PC-9 (cell line): ENCODE measurements around the gene ST6GALNAC3. TPM values are rescaled to one million over a fixed set of nuclear protein-coding genes. Genes with fewer than 3 reads are reported as not detected.

Experiments
- BruUV-seq: library from RNA; stranded (reverse); fragments of 400-500 nt; replicated peaks from 2 replicates; lab custom pipeline; 2021; lab: Mats Ljungman, UMichigan
- CTCF ChIA-PET: fragments of 300-600 bp; sonication (Branson Sonifier 250); formaldehyde crosslinking; loops from one replicate; lab custom pipeline; 2022; ENCODE audit warnings: antibody characterized with exemption; lab: Charles Lee
- POLR2A ChIA-PET: fragments of 300-600 bp; sonication (Branson Sonifier 250); formaldehyde crosslinking; loops from one replicate; lab custom pipeline; 2022; ENCODE audit warnings: antibody characterized with exemption; ENCODE audit not compliant: unreplicated experiment; lab: Charles Lee
- DNase-seq, 2 experiments: peaks; one replicate each; pipeline versions ENCODE4 v3.0.0 to v3.0.0-alpha.2; 2015 to 2022; ENCODE audit warnings: mixed read lengths in 1 of 2
- H2AFZ ChIP-seq: fragments of 200-600 bp; sonication (generic); 2 replicates; pipeline ENCODE4 v1.8.1; 2017; ENCODE audit warnings: antibody characterized with exemption
- H3F3A ChIP-seq: fragments of 200-600 bp; sonication (generic); 2 replicates; pipeline ENCODE4 v1.8.1; 2017; ENCODE audit warnings: antibody characterized with exemption, mild to moderate bottlenecking, low read depth; ENCODE audit not compliant: insufficient read depth
- H3K27ac ChIP-seq: fragments of 200-600 bp; sonication (generic); 2 replicates; pipeline ENCODE4 v1.6.1; 2016; ENCODE audit warnings: mixed run types
- H3K27me3 ChIP-seq: fragments of 200-600 bp; sonication (generic); 2 replicates; pipeline ENCODE4 v1.6.1; 2016; ENCODE audit warnings: low read depth, mixed run types; ENCODE audit not compliant: insufficient read depth
- H3K36me3 ChIP-seq: fragments of 200-600 bp; sonication (generic); 2 replicates; pipeline ENCODE4 v1.6.1; 2016; ENCODE audit warnings: low read depth, mixed run types
- H3K4me1 ChIP-seq: fragments of 200-600 bp; sonication (generic); replicated peaks from 2 replicates; pipeline ENCODE4 v1.6.1; 2016; ENCODE audit warnings: mixed run types; ENCODE audit not compliant: insufficient read depth
- H3K4me2 ChIP-seq: fragments of 200-600 bp; sonication (generic); 2 replicates; pipeline ENCODE4 v1.6.1; 2017; ENCODE audit warnings: mixed run types
- H3K4me3 ChIP-seq: fragments of 200-600 bp; sonication (generic); 2 replicates; pipeline ENCODE4 v1.6.1; 2016; ENCODE audit warnings: mixed run types
- H3K79me2 ChIP-seq: fragments of 200-600 bp; sonication (generic); 2 replicates; pipeline ENCODE4 v1.6.1; 2017; ENCODE audit warnings: low read depth, mixed run types
- H3K9me2 ChIP-seq: fragments of 200-600 bp; sonication (generic); 2 replicates; pipeline ENCODE4 v1.8.1; 2017; ENCODE audit warnings: mild to moderate bottlenecking; ENCODE audit not compliant: insufficient read depth
- H3K9me3 ChIP-seq: fragments of 200-600 bp; sonication (generic); 2 replicates; pipeline ENCODE4 v1.8.1; 2016; ENCODE audit warnings: low read depth; ENCODE audit not compliant: insufficient read depth
- H4K20me1 ChIP-seq: fragments of 200-600 bp; sonication (generic); 2 replicates; pipeline ENCODE4 v1.8.1; 2017; ENCODE audit not compliant: insufficient read depth
- EZH2 ChIP-seq: fragments of 200-600 bp; sonication (generic); IDR thresholded peaks from 2 replicates; pipeline ENCODE4 v1.8.0; 2017; ENCODE audit warnings: antibody characterized with exemption, low read depth
- intact Hi-C: fragments of 100-400 bp; cut with micrococcal nuclease; formaldehyde crosslinking; loops from one replicate; pipeline ENCODE4 v1.10.0; 2022; ENCODE audit not compliant: unreplicated experiment
- total RNA-seq: library from RNA; stranded (reverse); gene quantifications from 2 replicates; pipeline ENCODE4 v1.2.3, GENCODE V29; 2021
- TF ChIP-seq, protein P1 (sequence below): fragments of 200-600 bp; sonication (generic); conservative IDR thresholded peaks from 2 replicates; pipeline ENCODE4 v1.6.1; 2017; ENCODE audit warnings: mixed run types, antibody characterized with exemption, mild to moderate bottlenecking, moderate library complexity

Gene ST6GALNAC3
- total RNA-seq, 1 experiment from 2014 or later = 0.04 TPM

DNA sequence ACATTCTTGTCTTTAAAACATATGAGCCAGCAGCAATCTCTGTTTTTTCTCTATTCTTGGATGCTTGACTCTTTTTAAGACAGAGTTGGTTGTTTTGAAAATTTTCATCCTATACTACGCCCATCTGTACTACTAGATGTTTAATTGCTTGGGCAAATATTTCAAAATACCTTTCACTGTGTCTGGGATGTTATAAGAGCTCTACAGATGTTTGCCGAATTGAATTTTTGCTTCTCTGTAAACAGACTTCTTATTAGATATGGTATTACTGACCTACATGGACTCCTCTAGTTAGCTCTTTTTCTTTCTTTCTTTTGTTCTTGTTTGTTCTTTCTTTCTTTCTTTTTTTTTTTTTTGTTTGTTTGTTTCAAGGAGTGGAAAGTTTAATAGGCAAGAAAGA, 345.1 kb downstream of the ST6GALNAC3 start:
- BruUV-seq = no TSS peak
- POLR2A ChIA-PET = no interaction called here
- TF ChIP-seq EZH2 = no peak
- TF ChIP-seq, protein P1, sequence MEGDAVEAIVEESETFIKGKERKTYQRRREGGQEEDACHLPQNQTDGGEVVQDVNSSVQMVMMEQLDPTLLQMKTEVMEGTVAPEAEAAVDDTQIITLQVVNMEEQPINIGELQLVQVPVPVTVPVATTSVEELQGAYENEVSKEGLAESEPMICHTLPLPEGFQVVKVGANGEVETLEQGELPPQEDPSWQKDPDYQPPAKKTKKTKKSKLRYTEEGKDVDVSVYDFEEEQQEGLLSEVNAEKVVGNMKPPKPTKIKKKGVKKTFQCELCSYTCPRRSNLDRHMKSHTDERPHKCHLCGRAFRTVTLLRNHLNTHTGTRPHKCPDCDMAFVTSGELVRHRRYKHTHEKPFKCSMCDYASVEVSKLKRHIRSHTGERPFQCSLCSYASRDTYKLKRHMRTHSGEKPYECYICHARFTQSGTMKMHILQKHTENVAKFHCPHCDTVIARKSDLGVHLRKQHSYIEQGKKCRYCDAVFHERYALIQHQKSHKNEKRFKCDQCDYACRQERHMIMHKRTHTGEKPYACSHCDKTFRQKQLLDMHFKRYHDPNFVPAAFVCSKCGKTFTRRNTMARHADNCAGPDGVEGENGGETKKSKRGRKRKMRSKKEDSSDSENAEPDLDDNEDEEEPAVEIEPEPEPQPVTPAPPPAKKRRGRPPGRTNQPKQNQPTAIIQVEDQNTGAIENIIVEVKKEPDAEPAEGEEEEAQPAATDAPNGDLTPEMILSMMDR = no peak

DNA sequence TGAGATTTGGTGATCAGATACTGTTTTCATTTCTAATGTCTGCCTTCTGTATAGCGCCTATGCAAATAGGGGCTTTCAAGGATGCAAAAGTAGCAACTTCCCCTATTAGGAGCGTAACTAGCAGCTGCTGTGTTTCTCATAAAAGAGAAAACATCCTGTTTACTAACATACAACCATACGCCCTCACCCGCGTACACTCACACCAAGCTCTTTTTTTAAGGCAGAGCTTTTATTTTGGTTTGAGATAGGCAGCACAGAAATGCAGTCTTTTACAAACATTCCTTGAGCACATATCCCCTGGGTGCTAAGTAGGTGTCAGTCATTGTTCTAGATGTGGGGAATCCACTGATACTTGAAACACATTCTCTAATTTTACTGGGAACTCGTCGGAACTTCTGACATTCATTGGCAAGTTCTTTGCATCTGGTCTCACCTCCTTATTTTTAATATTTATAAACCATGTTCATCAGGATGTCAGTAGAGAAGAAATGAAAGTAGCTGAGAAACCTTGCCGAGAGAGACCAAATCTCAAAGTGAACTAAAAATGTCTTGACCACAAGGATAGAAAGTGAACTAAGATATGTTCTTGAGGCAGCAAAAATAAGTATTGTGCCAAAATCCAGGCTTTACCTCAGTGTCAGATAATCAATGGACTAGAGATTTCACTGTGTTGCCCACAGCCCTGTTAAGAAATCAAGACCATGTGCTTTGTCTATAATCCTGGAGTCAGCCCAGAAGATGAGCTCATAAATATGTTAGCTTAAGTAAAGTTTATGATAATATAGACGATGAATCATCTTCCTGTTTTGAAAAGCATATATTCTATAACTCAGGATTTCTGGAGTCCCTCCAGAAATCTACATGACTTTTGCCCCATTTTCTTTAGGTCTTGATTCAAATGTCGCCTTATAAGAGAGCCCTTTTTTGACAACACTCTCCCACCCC, 350.9 kb downstream of the ST6GALNAC3 start:
- TF ChIP-seq EZH2 = no peak
- TF ChIP-seq, protein P1 = no peak
- Histone ChIP-seq H3K27me3 (no peaks in the 10 kb centered on the region), H3K9me3 (no peaks in the 10 kb centered on the region), H3K4me2 (no peak overlapping the region), H2AFZ (no peak overlapping the region), H3K27ac (no peak overlapping the region), H3K36me3 (no peaks in the 10 kb centered on the region), H3K9me2 (peaks cover 11% of the 10 kb centered on the region; the same call in 1 of the 2 replicates), H3F3A (no peaks in the 10 kb centered on the region), H3K4me3 (no peak overlapping the region), H3K4me1 (no peaks in the 10 kb centered on the region), H3K79me2 (no peaks in the 10 kb centered on the region), H4K20me1 (no peaks in the 10 kb centered on the region)
- CTCF ChIA-PET = no interaction called here
- POLR2A ChIA-PET = no interaction called here
- no TSS peak for BruUV-seq
- intact Hi-C loops = no loop called here
- no peak for DNase-seq

More for the DNA sequence above, 345.1 kb downstream of the ST6GALNAC3 start:
- intact Hi-C loops = no loop called here
- Histone ChIP-seq H3K4me1 (no peaks in the 10 kb centered on the region), H3K79me2 (no peaks in the 10 kb centered on the region), H3K27ac (no peak overlapping the region), H3K9me3 (no peaks in the 10 kb centered on the region), H3K4me2 (no peak overlapping the region), H3K4me3 (no peak overlapping the region), H3K9me2 (peaks cover 7% of the 10 kb centered on the region; the same call in 1 of the 2 replicates), H2AFZ (no peak overlapping the region), H3K36me3 (no peaks in the 10 kb centered on the region), H3K27me3 (no peaks in the 10 kb centered on the region), H4K20me1 (no peaks in the 10 kb centered on the region), H3F3A (no peaks in the 10 kb centered on the region)
- no peak for DNase-seq
- CTCF ChIA-PET = no interaction called here

DNA sequence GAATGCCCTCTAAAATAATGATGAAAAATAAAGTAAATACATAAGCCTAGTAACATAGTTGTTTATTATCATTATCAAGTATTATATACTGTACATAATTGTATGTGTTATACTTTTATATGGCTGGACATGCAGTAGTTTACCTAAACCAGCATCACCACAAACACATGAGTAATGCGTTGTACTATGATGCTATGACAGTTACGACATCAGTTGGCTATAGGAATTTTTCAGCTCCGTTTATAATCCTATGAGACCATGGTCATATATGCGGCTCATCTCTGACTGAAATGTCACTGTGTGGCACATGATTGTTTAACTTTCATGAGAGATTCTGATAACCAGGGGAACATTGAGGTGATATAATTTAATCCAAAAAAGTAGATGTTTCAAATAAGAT, 352.1 kb downstream of the ST6GALNAC3 start:
- DNase-seq = no peak
- CTCF ChIA-PET = no interaction called here
- BruUV-seq = no TSS peak

More for the DNA sequence above, 352.1 kb downstream of the ST6GALNAC3 start:
- no peaks in the 10 kb centered on the region for H3K27me3 ChIP-seq
- H3K4me3 ChIP-seq = no peak overlapping the region
- no peak overlapping the region for H2AFZ ChIP-seq
- H3K4me2 ChIP-seq = no peak overlapping the region
- H3K36me3 ChIP-seq = no peaks in the 10 kb centered on the region
- no peak overlapping the region for H3K27ac ChIP-seq
- no peaks in the 10 kb centered on the region for H4K20me1 ChIP-seq
- POLR2A ChIA-PET = no interaction called here
- TF ChIP-seq EZH2 = no peak
- TF ChIP-seq, protein P1 = no peak
- 0 out of 2 replicates have a peak, but pooled peaks cover 4% of the 10 kb centered on the region for H3K9me2 ChIP-seq
- H3K9me3 ChIP-seq = no peaks in the 10 kb centered on the region
- no peaks in the 10 kb centered on the region for H3K4me1 ChIP-seq
- H3F3A ChIP-seq = no peaks in the 10 kb centered on the region
- intact Hi-C loops = no loop called here
- H3K79me2 ChIP-seq = no peaks in the 10 kb centered on the region
